Measurements from ENCODE around the gene DENND1A. TPM values are rescaled to one million over a fixed set of nuclear protein-coding genes. Genes with fewer than 3 reads are reported as not detected.
A peak's percentile ranks its signal among the peaks of the same experiment; 100 is the strongest.

Gene DENND1A
- total RNA-seq, 1 experiment from 2014 or later = 50.1 TPM

GRCh38 chr9:123609844-123610243, 320.1 kb downstream of the DENND1A start:
- DNase-seq = no peak
- Histone ChIP-seq H3K36me3 (ENCODE audit: insufficient read depth, low read length) (no peaks in the 10 kb centered on the region), H3K9me2 (replicated peaks; ENCODE audit: insufficient read depth, low read length) (no peaks in the 10 kb centered on the region), H3K27me3 (ENCODE audit: low read length) (no peaks in the 10 kb centered on the region), H3K27ac (ENCODE audit: low read length) (no peak overlapping the region), H3K9ac (ENCODE audit: low read length) (no peak overlapping the region), H3K4me2 (ENCODE audit: low read depth, low read length, poor library complexity, severe bottlenecking) (no peak overlapping the region), H3K4me3 (ENCODE audit: low read length) (no peak overlapping the region), H3K79me2 (ENCODE audit: low read length) (no peaks in the 10 kb centered on the region), H4K20me1 (ENCODE audit: insufficient read depth, low read depth, low read length) (no peaks in the 10 kb centered on the region), H2AFZ (ENCODE audit: low read length) (no peak overlapping the region), H3K4me1 (ENCODE audit: low read length) (peaks cover 17% of the 10 kb centered on the region), H3K9me3 (ENCODE audit: low read length) (no peaks in the 10 kb centered on the region)

GRCh38 chr9:123608104-123608503, 321.8 kb downstream of the DENND1A start:
- H3K36me3 ChIP-seq (ENCODE audit: insufficient read depth, low read length) = no peaks in the 10 kb centered on the region
- peaks cover 17% of the 10 kb centered on the region for H3K4me1 ChIP-seq (ENCODE audit: low read length)
- DNase-seq = peak; percentile 69
- H2AFZ ChIP-seq (ENCODE audit: low read length) = no peak overlapping the region; the same call in 1 of the 2 replicates
- H3K4me3 ChIP-seq (ENCODE audit: low read length) = peak overlapping the region; percentile 26; the same call in 1 of the 2 replicates
- no peaks in the 10 kb centered on the region for H3K9me2 ChIP-seq (replicated peaks; ENCODE audit: insufficient read depth, low read length)
- H3K27me3 ChIP-seq (ENCODE audit: low read length) = no peaks in the 10 kb centered on the region
- peak overlapping the region; percentile 45 for H3K27ac ChIP-seq (ENCODE audit: low read length)
- H4K20me1 ChIP-seq (ENCODE audit: insufficient read depth, low read depth, low read length) = no peaks in the 10 kb centered on the region
- H3K4me2 ChIP-seq (ENCODE audit: low read depth, low read length, poor library complexity, severe bottlenecking) = peak overlapping the region; percentile 50
- no peaks in the 10 kb centered on the region for H3K9me3 ChIP-seq (ENCODE audit: low read length)
- H3K79me2 ChIP-seq (ENCODE audit: low read length) = no peaks in the 10 kb centered on the region
- H3K9ac ChIP-seq (ENCODE audit: low read length) = peak overlapping the region; percentile 17; the same call in 1 of the 2 replicates

GRCh38 chr9:123607479-123607878, 322.4 kb downstream of the DENND1A start:
- H3K9ac ChIP-seq (ENCODE audit: low read length) = no peak overlapping the region
- DNase-seq = no peak
- no peaks in the 10 kb centered on the region for H3K79me2 ChIP-seq (ENCODE audit: low read length)
- peaks cover 17% of the 10 kb centered on the region for H3K4me1 ChIP-seq (ENCODE audit: low read length)
- no peak overlapping the region for H2AFZ ChIP-seq (ENCODE audit: low read length)
- no peaks in the 10 kb centered on the region for H3K27me3 ChIP-seq (ENCODE audit: low read length)
- H3K36me3 ChIP-seq (ENCODE audit: insufficient read depth, low read length) = no peaks in the 10 kb centered on the region
- H3K27ac ChIP-seq (ENCODE audit: low read length) = peak overlapping the region; percentile 45; the same call in 1 of the 2 replicates
- no peaks in the 10 kb centered on the region for H4K20me1 ChIP-seq (ENCODE audit: insufficient read depth, low read depth, low read length)
- no peaks in the 10 kb centered on the region for H3K9me2 ChIP-seq (replicated peaks; ENCODE audit: insufficient read depth, low read length)
- H3K4me3 ChIP-seq (ENCODE audit: low read length) = no peak overlapping the region
- peak overlapping the region; percentile 50 for H3K4me2 ChIP-seq (ENCODE audit: low read depth, low read length, poor library complexity, severe bottlenecking)
- no peaks in the 10 kb centered on the region for H3K9me3 ChIP-seq (ENCODE audit: low read length)

GRCh38 chr9:123606141-123606540, 323.8 kb downstream of the DENND1A start:
- Histone ChIP-seq H3K4me1 (ENCODE audit: low read length) (peaks cover 17% of the 10 kb centered on the region), H3K9me2 (replicated peaks; ENCODE audit: insufficient read depth, low read length) (no peaks in the 10 kb centered on the region), H3K9me3 (ENCODE audit: low read length) (no peaks in the 10 kb centered on the region), H4K20me1 (ENCODE audit: insufficient read depth, low read depth, low read length) (no peaks in the 10 kb centered on the region), H3K27me3 (ENCODE audit: low read length) (no peaks in the 10 kb centered on the region), H3K27ac (ENCODE audit: low read length) (no peak overlapping the region), H3K4me3 (ENCODE audit: low read length) (no peak overlapping the region), H3K36me3 (ENCODE audit: insufficient read depth, low read length) (no peaks in the 10 kb centered on the region), H3K79me2 (ENCODE audit: low read length) (no peaks in the 10 kb centered on the region), H2AFZ (ENCODE audit: low read length) (no peak overlapping the region), H3K4me2 (ENCODE audit: low read depth, low read length, poor library complexity, severe bottlenecking) (no peak overlapping the region), H3K9ac (ENCODE audit: low read length) (no peak overlapping the region)
- no peak for DNase-seq

GRCh38 chr9:123605286-123605685, 324.6 kb downstream of the DENND1A start:
- Histone ChIP-seq H3K27ac (ENCODE audit: low read length) (no peak overlapping the region), H3K9me3 (ENCODE audit: low read length) (no peaks in the 10 kb centered on the region), H3K9ac (ENCODE audit: low read length) (no peak overlapping the region), H3K4me3 (ENCODE audit: low read length) (no peak overlapping the region), H2AFZ (ENCODE audit: low read length) (no peak overlapping the region), H3K4me1 (ENCODE audit: low read length) (peaks cover 17% of the 10 kb centered on the region), H3K9me2 (replicated peaks; ENCODE audit: insufficient read depth, low read length) (no peaks in the 10 kb centered on the region), H4K20me1 (ENCODE audit: insufficient read depth, low read depth, low read length) (no peaks in the 10 kb centered on the region), H3K79me2 (ENCODE audit: low read length) (no peaks in the 10 kb centered on the region), H3K4me2 (ENCODE audit: low read depth, low read length, poor library complexity, severe bottlenecking) (no peak overlapping the region), H3K36me3 (ENCODE audit: insufficient read depth, low read length) (no peaks in the 10 kb centered on the region), H3K27me3 (ENCODE audit: low read length) (no peaks in the 10 kb centered on the region)
- DNase-seq = no peak

- no peaks in the 10 kb centered on the region for H3K36me3 ChIP-seq (ENCODE audit: insufficient read depth, low read length)
Observed at GRCh38 chr9:123604861-123605260, 325.1 kb downstream of the DENND1A start.

GRCh38 chr9:123601828-123602227, 328.1 kb downstream of the DENND1A start:
- no peaks in the 10 kb centered on the region for H3K9me2 ChIP-seq (replicated peaks; ENCODE audit: insufficient read depth, low read length)
- no peaks in the 10 kb centered on the region for H3K79me2 ChIP-seq (ENCODE audit: low read length)
- no peaks in the 10 kb centered on the region for H3K9me3 ChIP-seq (ENCODE audit: low read length)
- no peak for DNase-seq
- H3K4me3 ChIP-seq (ENCODE audit: low read length) = no peak overlapping the region
- H3K4me2 ChIP-seq (ENCODE audit: low read depth, low read length, poor library complexity, severe bottlenecking) = no peak overlapping the region
- H3K36me3 ChIP-seq (ENCODE audit: insufficient read depth, low read length) = no peaks in the 10 kb centered on the region
- H4K20me1 ChIP-seq (ENCODE audit: insufficient read depth, low read depth, low read length) = no peaks in the 10 kb centered on the region
- H3K27me3 ChIP-seq (ENCODE audit: low read length) = no peaks in the 10 kb centered on the region
- H2AFZ ChIP-seq (ENCODE audit: low read length) = no peak overlapping the region
- no peak overlapping the region for H3K27ac ChIP-seq (ENCODE audit: low read length)
- peaks cover 6% of the 10 kb centered on the region for H3K4me1 ChIP-seq (ENCODE audit: low read length)
- no peak overlapping the region for H3K9ac ChIP-seq (ENCODE audit: low read length)

More at GRCh38 chr9:123604861-123605260, 325.1 kb downstream of the DENND1A start:
- H3K4me1 ChIP-seq (ENCODE audit: low read length) = peaks cover 17% of the 10 kb centered on the region
- H3K27me3 ChIP-seq (ENCODE audit: low read length) = no peaks in the 10 kb centered on the region
- no peak overlapping the region for H3K9ac ChIP-seq (ENCODE audit: low read length)
- no peak overlapping the region for H3K4me2 ChIP-seq (ENCODE audit: low read depth, low read length, poor library complexity, severe bottlenecking)
- H2AFZ ChIP-seq (ENCODE audit: low read length) = no peak overlapping the region
- no peak for DNase-seq
- H4K20me1 ChIP-seq (ENCODE audit: insufficient read depth, low read depth, low read length) = no peaks in the 10 kb centered on the region
- H3K4me3 ChIP-seq (ENCODE audit: low read length) = no peak overlapping the region
- H3K9me2 ChIP-seq (replicated peaks; ENCODE audit: insufficient read depth, low read length) = no peaks in the 10 kb centered on the region
- no peak overlapping the region for H3K27ac ChIP-seq (ENCODE audit: low read length)
- H3K9me3 ChIP-seq (ENCODE audit: low read length) = no peaks in the 10 kb centered on the region
- H3K79me2 ChIP-seq (ENCODE audit: low read length) = no peaks in the 10 kb centered on the region

- Histone ChIP-seq H3K9me3 (ENCODE audit: low read length) (no peaks in the 10 kb centered on the region), H3K9ac (ENCODE audit: low read length) (no peak overlapping the region), H3K4me3 (ENCODE audit: low read length) (no peak overlapping the region), H3K79me2 (ENCODE audit: low read length) (no peaks in the 10 kb centered on the region), H2AFZ (ENCODE audit: low read length) (no peak overlapping the region), H3K4me2 (ENCODE audit: low read depth, low read length, poor library complexity, severe bottlenecking) (no peak overlapping the region), H3K27me3 (ENCODE audit: low read length) (no peaks in the 10 kb centered on the region), H4K20me1 (ENCODE audit: insufficient read depth, low read depth, low read length) (no peaks in the 10 kb centered on the region), H3K27ac (ENCODE audit: low read length) (no peak overlapping the region), H3K4me1 (ENCODE audit: low read length) (peaks cover 11% of the 10 kb centered on the region), H3K9me2 (replicated peaks; ENCODE audit: insufficient read depth, low read length) (no peaks in the 10 kb centered on the region), H3K36me3 (ENCODE audit: insufficient read depth, low read length) (no peaks in the 10 kb centered on the region)
- DNase-seq = no peak
Observed at GRCh38 chr9:123599781-123600180, 330.1 kb downstream of the DENND1A start.

Measured in Karpas-422 (cell line).